DND-41 (cell line): ENCODE data around the gene ID3.

Experiments
- EZH2 ChIP-seq: IDR thresholded peaks from 3 replicates; pipeline ENCODE4 v1.6.1; 2012; ENCODE audit warnings: borderline replicate concordance, low read depth, mild to moderate bottlenecking, moderate library complexity, low read length, inconsistent platforms; ENCODE audit not compliant: severe bottlenecking
- TF ChIP-seq, protein P1 (sequence below): IDR thresholded peaks from 2 replicates; pipeline ENCODE4 v1.5.1; 2012; ENCODE audit warnings: borderline replicate concordance, low read length, moderate library complexity, mild to moderate bottlenecking; ENCODE audit not compliant: poor library complexity, severe bottlenecking; ENCODE audit errors: extremely low read depth

DNA sequence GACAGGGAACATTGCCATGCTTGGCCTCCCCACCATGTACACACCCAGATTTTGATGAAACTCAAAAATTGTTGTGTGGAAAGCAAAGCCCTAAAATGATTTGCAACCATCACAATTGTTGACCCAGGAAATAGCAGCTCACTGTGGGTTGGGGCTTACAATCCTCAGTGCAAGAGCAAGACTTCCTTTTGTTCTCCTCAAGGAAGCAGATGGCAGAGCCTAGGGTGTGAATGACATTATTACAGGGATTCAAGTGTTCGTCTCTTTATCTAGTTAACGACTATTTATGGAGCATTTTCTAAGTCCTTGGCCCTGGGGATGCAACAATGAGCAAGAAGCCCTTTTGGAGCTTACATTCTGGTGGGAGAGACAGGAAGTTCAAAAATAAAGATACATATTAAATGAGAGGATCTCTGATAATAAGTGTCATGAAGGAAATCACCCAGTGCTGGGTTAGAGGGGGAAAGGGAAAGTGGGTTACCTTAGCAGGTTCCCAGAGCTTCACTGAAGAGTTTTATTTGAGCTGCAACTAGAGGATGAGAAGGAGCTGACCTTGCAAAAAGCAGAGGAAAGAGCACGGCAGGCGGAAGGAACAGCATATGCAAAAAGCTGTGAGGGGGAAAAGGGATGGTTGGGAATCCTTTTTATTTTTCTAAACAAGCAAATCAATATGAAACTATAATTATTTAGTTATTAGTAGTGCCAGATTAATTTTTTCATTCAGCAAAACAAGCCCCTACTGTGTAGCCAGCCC, 38.5 kb upstream of the ID3 start:
- TF ChIP-seq, protein P1, sequence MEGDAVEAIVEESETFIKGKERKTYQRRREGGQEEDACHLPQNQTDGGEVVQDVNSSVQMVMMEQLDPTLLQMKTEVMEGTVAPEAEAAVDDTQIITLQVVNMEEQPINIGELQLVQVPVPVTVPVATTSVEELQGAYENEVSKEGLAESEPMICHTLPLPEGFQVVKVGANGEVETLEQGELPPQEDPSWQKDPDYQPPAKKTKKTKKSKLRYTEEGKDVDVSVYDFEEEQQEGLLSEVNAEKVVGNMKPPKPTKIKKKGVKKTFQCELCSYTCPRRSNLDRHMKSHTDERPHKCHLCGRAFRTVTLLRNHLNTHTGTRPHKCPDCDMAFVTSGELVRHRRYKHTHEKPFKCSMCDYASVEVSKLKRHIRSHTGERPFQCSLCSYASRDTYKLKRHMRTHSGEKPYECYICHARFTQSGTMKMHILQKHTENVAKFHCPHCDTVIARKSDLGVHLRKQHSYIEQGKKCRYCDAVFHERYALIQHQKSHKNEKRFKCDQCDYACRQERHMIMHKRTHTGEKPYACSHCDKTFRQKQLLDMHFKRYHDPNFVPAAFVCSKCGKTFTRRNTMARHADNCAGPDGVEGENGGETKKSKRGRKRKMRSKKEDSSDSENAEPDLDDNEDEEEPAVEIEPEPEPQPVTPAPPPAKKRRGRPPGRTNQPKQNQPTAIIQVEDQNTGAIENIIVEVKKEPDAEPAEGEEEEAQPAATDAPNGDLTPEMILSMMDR, result no peak
- TF ChIP-seq EZH2, result no peak
